Adrenal gland (tissue), 12 donors: ENCODE data around the gene DLG4. TPM values are rescaled to one million over a fixed set of nuclear protein-coding genes. Genes with fewer than 3 reads are reported as not detected.

ENCODE experiments used
- DNase-seq, 7 donors: peaks; one replicate each; pipeline ENCODE4 v3.0.0-alpha.2; 2019 to 2020
- H3K27ac ChIP-seq, 5 donors: fragments of 200-600 bp; sonication (generic) in 4 of 5; 1 replicate in 3 of 5; 2 replicates in 2 of 5; pipeline versions ENCODE4 v1.5.1 to v1.8.0; 2016 to 2020; ENCODE audit warnings: mild to moderate bottlenecking in 1 of 5
- H3K27me3 ChIP-seq: fragments of 200-600 bp; 2 replicates; pipeline ENCODE4 v1.8.0; 2021
- H3K36me3 ChIP-seq, 2 donors: fragments of 200-600 bp; replicated peaks in 1 of 2; 1 replicate in 1 of 2; 2 replicates in 1 of 2; pipeline versions ENCODE4 v1.5.1 to v1.8.0; 2018 to 2022
- H3K4me1 ChIP-seq, 2 donors: fragments of 200-600 bp; replicated peaks in 1 of 2; 1 replicate in 1 of 2; 2 replicates in 1 of 2; pipeline versions ENCODE4 v1.5.1 to v1.8.0; 2018 to 2021
- H3K4me3 ChIP-seq, 4 donors: fragments of 200-600 bp; sonication (generic) in 3 of 4; one replicate each; pipeline ENCODE4 v1.5.1; 2016 to 2018
- H3K9me3 ChIP-seq, 3 donors: fragments of 200-600 bp; sonication (generic) in 1 of 3; replicated peaks in 1 of 3; 1 replicate in 2 of 3; 2 replicates in 1 of 3; pipeline versions ENCODE4 v1.5.1 to v1.8.0; 2016 to 2021
- CTCF ChIP-seq, 6 experiments: fragments of 450-650 bp in 4 of 6; fragments of 200-600 bp in 2 of 6; sonication (generic) in 1 of 6; IDR thresholded peaks; 1 replicate in 5 of 6; 2 replicates in 1 of 6; pipeline versions ENCODE4 v1.5.1 to v1.8.0; 2016 to 2021; ENCODE audit warnings: antibody characterized with exemption in 6 of 6, mild to moderate bottlenecking in 2 of 6, moderate library complexity in 1 of 6
- POLR2A ChIP-seq, 2 donors: fragments of 450-650 bp; IDR thresholded peaks; one replicate each; pipeline ENCODE4 v1.6.1; 2017; ENCODE audit warnings: antibody characterized with exemption in 2 of 2, mild to moderate bottlenecking in 2 of 2, moderate library complexity in 1 of 2
- WGBS, 4 donors: extraction: QIAGEN DNeasy Blood & Tissue Kit in 2 of 4; methylation state at CpG; one replicate each; pipeline versions ENCODE4 v1.1.5 to v1.1.7; 2013 to 2017; 5-methylcytosine and 5-hydroxymethylcytosine counted together
- intact Hi-C, 2 donors: fragments of 100-400 bp; cut with DNase I; formaldehyde crosslinking; loops; one replicate each; pipeline versions ENCODE4 v1.14.1 to v1.15.0; 2022 to 2023
- polyA plus RNA-seq, 3 donors: library from polyadenylated mRNA; stranded (reverse); fragments of 200-250 nt in 2 of 3; fragments of 350-450 nt in 1 of 3; fragmentation: Illumina TruSeq in 1 of 3; extraction: RNeasy Lipid Tissue Mini Kit (QIAGEN cat#74804) in 1 of 3; gene quantifications; one replicate each; pipeline ENCODE4 v1.2.3, GENCODE V29; 2013 to 2014
- total RNA-seq, 9 donors: library from RNA; depleted of rRNA in 4 of 9; stranded (reverse); fragments of >200 nt in 4 of 9; fragments of 120-200 nt in 1 of 9; fragmentation: NEBNext Ultra II Directional in 1 of 9; extraction: Animal tissue kit (Norgen Biotek cat#: 25700) in 1 of 9; gene quantifications; one replicate each; pipeline versions ENCODE4 v1.1.0 to v1.2.4, GENCODE V29; 2013 to 2023
- donor health status: healthy with polysubstance abuse.
- donor health status: Bipolar disorder and iron deficiency.
- donor health status: DM: yes; HTN: yes; CAD: no.
- donor health status: DM: no; HTN: no; CAD: no.
- donor health status: DM: no; HTN: no; CAD: no.
- donor health status: DM: yes; HTN: yes; CAD: no.

Gene DLG4
- total and polyA plus RNA-seq, 12 donors, result 14.1 to 172 (median 30.5) TPM

GRCh38 chr17:7176841-7177190, 42.8 kb downstream of the DLG4 start:
- H3K9me3 ChIP-seq, result no peaks in the 10 kb centered on the region
- peak in 2 of 7 donors; percentile 26 to 50 for DNase-seq
- WGBS, 4 donors, result 6 to 10% (median 8%) methylated on average over 6 to 17 of the region's 17 CpGs
- no peaks in the 10 kb centered on the region for H3K36me3 ChIP-seq
- TF ChIP-seq CTCF (IDR thresholded peaks at IDR 0.05), result no peak
- TF ChIP-seq POLR2A (IDR thresholded peaks at IDR 0.05), result no peak
- no peak overlapping the region for H3K27ac ChIP-seq
- H3K4me1 ChIP-seq, result peaks cover 6 to 14% of the 10 kb centered on the region in 2 donors
- peak overlapping the region in 1 of 4 donors; percentile 53 for H3K4me3 ChIP-seq
- intact Hi-C loops, result no loop called here
- H3K27me3 ChIP-seq, result peaks cover 10% of the 10 kb centered on the region

GRCh38 chr17:7176107-7176840, 43.4 kb downstream of the DLG4 start:
- Histone ChIP-seq H3K27me3 (peaks cover 10% of the 10 kb centered on the region), H3K27ac (no peak overlapping the region), H3K9me3 (no peaks in the 10 kb centered on the region), H3K4me1 (peaks cover 6 to 14% of the 10 kb centered on the region in 2 donors), H3K4me3 (no peak overlapping the region), H3K36me3 (no peaks in the 10 kb centered on the region)
- TF ChIP-seq CTCF (IDR thresholded peaks at IDR 0.05) (no peak), POLR2A (IDR thresholded peaks at IDR 0.05) (no peak)
- 65 to 82% (median 72%) methylated on average over 1 of the region's 1 CpG for WGBS, 4 donors
- intact Hi-C loops, result no loop called here
- peak in 1 of 7 donors; percentile 24 for DNase-seq

GRCh38 chr17:7175330-7175733, 44.3 kb downstream of the DLG4 start:
- H3K27ac ChIP-seq, result no peak overlapping the region
- H3K27me3 ChIP-seq, result peaks cover 10% of the 10 kb centered on the region
- no peak for TF ChIP-seq POLR2A (IDR thresholded peaks at IDR 0.05)
- TF ChIP-seq CTCF (IDR thresholded peaks at IDR 0.05), result no peak
- H3K4me3 ChIP-seq, result no peak overlapping the region
- 81 to 89% (median 87%) methylated on average over 5 of the region's 5 CpGs for WGBS, 4 donors
- intact Hi-C loops, result no loop called here
- DNase-seq, result no peak
- no peaks in the 10 kb centered on the region for H3K9me3 ChIP-seq
- H3K4me1 ChIP-seq, result peaks cover 6 to 14% of the 10 kb centered on the region in 2 donors
- no peaks in the 10 kb centered on the region for H3K36me3 ChIP-seq

GRCh38 chr17:7174603-7175326, 44.9 kb downstream of the DLG4 start:
- intact Hi-C loops, result no loop called here

More at GRCh38 chr17:7174603-7175326, 44.9 kb downstream of the DLG4 start:
- peak in 1 of 7 donors; percentile 30 for DNase-seq
- 71 to 82% (median 77%) methylated on average over 7 of the region's 7 CpGs for WGBS, 4 donors
- H3K27ac ChIP-seq, result no peak overlapping the region
- H3K36me3 ChIP-seq, result no peaks in the 10 kb centered on the region
- no peak for TF ChIP-seq CTCF (IDR thresholded peaks at IDR 0.05)
- no peak for TF ChIP-seq POLR2A (IDR thresholded peaks at IDR 0.05)
- peaks cover 6 to 14% of the 10 kb centered on the region in 2 donors for H3K4me1 ChIP-seq
- peaks cover 10% of the 10 kb centered on the region for H3K27me3 ChIP-seq
- H3K9me3 ChIP-seq, result no peaks in the 10 kb centered on the region
- no peak overlapping the region for H3K4me3 ChIP-seq
